Measurements from ENCODE around the gene CD34.
"Not testable (repeated sequence)": the region's sequence is repeated elsewhere in the genome, so short reads cannot be mapped to it uniquely, and the experiment has no call there.

The CD34 gene

GRCh38 chr1:207896547-207896946 lies 14.4 kb downstream of the CD34 start:
- no peak for DNase-seq

GRCh38 chr1:207894704-207895103 lies 16.2 kb downstream of the CD34 start:
- DNase-seq: no peak

- DNase-seq: no peak
These were observed 17.0 kb downstream of the CD34 start for GRCh38 chr1:207893737-207894582.

GRCh38 chr1:207892764-207893163 lies 18.2 kb downstream of the CD34 start:
- DNase-seq: no peak

DNA sequence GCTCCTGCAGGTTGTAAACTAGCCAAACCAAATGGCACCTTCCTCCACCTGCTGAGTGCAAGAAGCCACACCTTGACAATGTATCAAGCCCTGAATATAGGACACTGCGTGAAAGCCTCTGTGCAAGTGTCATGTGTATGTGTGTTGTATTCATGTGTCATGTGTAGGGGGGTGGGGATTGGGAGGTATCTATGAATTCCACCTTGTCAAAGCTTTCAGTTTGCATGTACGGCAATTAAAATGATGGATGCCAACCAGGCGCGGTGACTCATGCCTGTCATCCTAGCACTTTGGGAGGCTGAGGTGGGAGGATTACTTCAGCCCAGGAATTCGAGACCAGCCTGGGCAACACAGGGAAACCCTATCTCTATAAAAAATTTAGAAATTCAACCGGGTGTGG lies 19.8 kb downstream of the CD34 start:
- no peak for DNase-seq

DNA sequence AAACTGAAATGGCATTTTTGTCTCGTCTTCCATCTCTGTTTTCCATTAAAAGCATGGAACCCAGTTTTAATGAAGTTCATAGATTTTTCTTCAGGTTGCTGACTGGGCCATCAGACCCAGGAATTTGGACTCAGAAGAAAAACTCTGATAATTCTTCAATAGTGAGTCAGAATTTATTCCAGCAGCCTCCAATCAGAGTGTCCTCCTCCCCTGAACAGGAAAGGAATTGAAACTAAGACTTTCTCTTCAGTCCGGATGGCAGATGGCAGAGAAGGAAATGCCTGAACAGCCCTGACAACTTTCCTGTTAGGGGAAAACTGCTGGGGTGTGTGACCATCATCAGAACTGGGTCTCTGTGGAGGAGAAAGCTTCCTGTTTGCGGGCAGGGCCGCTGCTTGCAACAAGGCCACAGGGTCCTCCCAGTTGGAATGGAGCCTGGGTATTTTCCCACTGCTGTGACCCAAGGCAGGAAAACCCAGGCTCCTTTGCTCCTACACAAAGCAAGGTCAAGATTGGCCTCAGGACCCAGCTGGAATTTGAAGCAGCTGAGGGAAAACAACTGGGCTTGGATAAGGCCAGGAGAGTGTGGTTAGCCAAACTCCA lies 20.7 kb downstream of the CD34 start:
- peak; percentile 44 to 46 for DNase-seq

DNA sequence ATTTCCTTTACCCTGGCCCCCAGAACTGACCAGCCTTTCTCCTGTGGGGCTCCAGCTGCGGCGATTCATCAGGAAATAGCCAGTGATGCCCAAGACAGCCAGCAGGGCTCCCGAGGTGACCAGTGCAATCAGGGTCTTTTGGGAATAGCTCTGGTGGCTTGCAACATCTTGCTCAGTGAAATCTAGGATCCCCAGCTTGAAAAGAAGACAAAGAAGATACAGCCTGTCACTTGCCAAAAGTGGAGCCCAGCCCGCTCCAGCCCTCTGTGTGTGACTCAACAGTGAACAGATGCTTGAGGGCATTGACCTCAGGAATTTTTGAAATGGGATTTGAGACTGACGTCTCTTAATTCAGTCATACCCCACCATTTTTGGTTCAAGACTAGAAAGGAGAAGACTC lies 22.3 kb downstream of the CD34 start:
- DNase-seq: no peak

DNA sequence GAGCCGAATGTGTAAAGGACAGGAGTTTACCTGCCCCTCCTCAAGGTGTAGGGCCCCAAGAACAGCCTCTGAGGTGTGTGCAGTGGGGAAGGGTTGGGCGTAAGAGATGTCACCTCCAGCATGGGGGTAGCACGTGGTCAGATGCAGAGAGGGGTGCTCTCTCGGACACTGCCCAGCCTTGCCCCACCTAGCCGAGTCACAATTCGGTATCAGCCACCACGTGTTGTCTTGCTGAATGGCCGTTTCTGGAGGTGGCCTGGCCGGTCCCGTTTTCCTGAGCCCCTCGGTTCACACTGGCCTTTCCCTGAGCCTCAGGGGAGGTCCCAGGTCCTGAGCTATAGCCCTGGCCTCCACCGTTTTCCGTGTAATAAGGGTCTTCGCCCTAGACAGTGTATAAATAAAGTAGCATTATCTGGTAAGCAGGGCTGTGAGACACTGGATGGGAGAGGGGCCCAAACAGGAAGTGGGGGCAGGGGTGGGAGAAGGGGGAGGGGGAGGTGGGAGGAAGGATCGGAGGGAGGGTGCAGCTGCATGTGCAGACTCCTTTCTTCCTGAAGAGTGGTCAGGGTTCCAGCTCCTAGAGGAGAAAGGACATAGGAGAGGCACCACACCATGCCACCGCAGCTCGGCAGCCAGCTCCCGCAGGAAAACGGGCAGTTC lies 23.3 kb downstream of the CD34 start:
- no peak for DNase-seq

DNA sequence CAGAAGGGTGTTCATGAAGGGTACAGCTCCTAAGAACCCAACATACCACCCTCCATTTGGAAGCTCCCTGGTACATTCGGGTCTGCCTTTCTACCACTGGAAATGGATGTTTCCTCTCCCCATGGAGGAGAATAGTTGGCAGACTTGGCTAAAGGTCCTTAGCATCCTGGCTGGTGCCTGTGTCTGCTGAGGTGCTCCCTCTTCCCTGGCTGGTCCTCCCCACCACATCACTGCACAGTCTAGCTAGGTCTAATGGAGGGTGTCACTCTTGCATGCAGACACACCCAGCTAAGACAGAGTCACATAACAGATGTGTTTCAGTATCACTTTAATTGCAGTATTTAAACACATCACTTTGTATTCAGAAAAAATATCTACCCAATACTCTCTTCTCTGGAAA lies 24.7 kb downstream of the CD34 start:
- DNase-seq: no peak

- peak; percentile 77 to 81 for DNase-seq
These were observed 25.5 kb downstream of the CD34 start for GRCh38 chr1:207885129-207886032.

GRCh38 chr1:207884266-207885029 lies 26.5 kb downstream of the CD34 start:
- DNase-seq: no peak

GRCh38 chr1:207883660-207884250 lies 27.2 kb downstream of the CD34 start:
- no peak for DNase-seq

DNA sequence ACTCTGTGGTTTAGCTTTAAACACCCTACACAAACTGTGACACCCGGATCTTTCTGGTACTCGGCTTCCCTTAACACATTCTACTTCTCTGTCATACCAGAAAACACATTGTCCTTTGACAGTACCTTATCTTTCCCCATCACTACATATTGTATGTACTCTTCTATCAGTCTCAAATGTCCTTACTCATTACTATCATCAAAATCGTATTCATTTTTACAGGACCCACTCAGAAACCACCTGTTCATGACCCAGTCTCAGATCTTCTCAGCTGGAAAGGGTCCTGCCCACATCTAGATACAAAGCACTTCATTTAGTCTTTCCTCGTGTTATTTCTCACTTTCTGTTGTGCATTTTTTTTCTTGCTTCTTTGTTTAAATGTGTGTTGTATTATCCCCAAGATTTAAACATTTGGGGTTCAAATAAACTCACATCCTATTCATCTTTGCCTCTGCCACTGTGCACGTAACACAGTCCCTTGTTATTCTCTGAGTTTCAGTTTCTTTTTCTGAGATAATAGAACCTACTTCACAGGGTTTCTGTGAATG lies 27.7 kb downstream of the CD34 start:
- DNase-seq: no peak

DNA sequence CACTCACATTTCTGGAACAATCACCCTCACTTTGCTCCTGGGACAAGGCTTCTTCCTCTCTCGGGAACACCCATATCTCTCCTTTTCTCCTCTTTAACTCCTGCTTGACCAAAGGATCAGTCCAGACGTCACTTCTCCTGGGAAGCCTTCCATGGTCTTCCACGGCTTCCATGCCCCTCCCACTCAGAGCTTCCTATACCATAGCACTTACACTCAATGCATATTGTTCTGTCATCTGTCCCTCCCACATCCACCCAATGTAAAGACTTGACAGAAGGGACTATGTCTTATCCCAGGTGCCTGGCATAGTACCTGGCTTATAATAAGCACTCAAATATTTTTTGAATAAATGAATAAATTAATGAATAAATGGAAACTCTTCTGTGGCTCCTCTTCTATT lies 28.2 kb downstream of the CD34 start:
- DNase-seq: no peak

DNA sequence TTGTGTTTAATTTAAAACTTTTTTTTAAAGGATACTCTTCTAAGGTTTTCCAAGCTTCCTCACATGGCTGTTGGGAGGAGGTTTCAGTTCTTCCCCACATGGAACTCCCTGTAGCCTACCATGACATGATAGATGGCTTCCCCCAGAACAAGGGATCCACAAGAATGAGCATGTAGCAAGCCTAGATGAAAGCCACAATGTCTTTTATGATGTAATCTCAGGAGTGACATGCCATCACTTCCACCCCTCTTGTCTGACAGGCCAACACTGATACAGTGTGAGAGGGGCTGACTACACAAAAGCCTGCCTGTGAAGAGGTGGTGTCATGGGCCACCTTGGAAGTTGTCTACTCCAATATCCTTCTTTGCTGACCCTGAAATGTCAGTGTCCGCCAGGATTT lies 32.0 kb downstream of the CD34 start:
- DNase-seq: no peak

DNA sequence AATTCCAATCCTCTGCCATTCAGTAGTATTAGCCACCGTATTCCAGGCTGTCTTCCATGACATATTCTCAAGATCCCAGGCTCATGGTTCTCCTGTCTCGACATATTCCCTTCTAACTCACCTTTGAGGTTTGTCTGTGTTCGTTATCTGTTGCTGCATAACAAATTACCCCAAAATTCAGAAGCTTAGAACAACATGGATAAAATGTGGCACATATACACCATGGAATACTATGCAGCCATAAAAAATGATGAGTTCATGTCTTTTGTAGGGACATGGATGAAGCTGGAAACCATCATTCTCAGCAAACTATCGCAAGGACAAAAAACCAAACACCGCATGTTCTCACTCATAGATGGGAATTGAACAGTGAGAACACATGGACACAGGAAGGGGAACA lies 33.0 kb downstream of the CD34 start:
- not testable (repeated sequence) for DNase-seq

GRCh38 chr1:207876131-207876530 lies 34.8 kb downstream of the CD34 start:
- DNase-seq: no peak

DNA sequence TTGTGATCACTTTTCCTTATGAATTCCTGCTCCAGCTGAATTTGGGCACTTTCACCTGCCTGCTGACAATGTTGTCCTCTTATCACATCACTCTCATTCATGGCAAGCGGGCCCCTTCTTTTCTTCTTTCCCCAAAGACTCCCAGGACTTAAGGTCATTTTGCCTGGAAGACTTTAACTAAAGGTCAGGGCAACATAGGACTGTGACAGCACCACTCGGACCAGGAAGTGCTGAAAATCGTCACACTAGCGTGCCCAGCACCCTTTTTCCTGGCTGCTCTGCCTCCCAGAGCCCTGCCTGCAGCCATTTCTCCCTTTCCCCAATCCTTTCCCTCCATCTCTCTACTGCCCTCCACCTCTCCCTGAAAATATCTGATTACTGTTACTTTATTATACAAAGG lies 35.4 kb downstream of the CD34 start:
- DNase-seq: peak in 1 of 2 donors; percentile 18

DNA sequence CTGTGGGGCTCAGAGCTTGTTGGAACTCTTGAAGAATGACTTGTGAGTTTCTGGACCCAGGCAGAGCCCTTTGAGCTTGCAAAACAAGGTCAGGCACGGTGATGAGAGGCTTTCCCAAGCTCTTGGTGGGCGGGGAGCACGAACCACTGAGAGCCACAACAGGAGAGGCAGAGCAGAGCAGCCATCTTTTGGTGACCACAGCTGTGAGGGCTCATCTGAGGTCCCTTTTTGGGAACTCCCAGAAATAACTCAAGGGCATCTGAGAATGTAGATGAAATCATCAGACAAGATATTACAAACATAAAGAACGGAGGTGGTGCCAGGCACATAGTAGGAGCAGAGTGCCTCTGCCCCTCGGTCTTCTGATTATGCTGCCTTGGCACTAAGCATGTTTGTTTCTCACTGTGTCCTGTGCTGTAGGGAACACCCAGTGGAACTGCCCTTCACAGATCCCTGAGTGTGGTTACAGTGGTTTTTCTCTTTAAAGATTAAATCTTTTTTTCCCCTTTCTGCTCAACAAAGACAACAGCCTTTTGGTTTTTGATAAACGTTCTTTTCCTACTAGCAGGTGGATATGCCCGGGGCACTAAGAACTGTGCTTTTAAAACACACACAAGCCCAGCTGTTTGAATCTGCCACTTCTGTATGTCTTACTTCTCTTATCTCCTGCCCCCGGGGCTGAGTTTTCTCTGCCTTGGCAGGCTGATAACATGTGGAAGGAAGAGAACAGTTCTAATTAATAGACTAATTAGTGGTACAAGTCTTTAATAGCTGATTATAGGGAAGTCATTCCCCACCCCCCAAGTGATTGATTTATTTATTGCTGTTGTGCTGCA lies 37.7 kb downstream of the CD34 start:
- peak; percentile 79 to 88 for DNase-seq

DNA sequence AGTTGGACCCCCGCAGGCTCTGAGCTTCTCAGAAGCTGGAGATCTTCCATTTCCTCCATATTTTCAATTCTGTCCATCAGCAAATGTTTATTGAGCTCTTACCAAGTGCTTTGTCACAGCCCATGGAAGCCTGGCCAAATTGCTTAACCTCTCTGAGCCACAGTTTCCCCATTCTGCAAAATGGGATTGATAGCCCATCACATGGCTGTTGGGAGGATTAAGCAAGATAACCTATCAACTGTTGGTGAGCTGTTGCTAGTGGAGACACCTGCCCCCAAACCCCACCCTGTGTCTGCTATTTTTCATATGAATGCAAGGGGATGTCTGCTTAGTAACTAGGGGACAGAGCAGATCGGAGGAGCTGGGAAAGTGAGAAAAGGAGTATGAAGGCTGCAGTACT lies 38.3 kb downstream of the CD34 start:
- DNase-seq: peak; percentile 50 to 52

Measured in inflammatory macrophage (primary cell).